HG03280 (cell line): Measurements from ENCODE around the gene PYDC1.
"Not testable (repeated sequence)": the region's sequence is repeated elsewhere in the genome, so short reads cannot be mapped to it uniquely, and the experiment has no call there.

Experiments
- ATAC-seq: cut with Tn5 transposase; IDR thresholded peaks from one replicate; pipeline ENCODE4 v1.9.1; 2021; ENCODE audit warnings: mild to moderate bottlenecking, moderate library complexity; ENCODE audit not compliant: unreplicated experiment

Gene PYDC1

DNA sequence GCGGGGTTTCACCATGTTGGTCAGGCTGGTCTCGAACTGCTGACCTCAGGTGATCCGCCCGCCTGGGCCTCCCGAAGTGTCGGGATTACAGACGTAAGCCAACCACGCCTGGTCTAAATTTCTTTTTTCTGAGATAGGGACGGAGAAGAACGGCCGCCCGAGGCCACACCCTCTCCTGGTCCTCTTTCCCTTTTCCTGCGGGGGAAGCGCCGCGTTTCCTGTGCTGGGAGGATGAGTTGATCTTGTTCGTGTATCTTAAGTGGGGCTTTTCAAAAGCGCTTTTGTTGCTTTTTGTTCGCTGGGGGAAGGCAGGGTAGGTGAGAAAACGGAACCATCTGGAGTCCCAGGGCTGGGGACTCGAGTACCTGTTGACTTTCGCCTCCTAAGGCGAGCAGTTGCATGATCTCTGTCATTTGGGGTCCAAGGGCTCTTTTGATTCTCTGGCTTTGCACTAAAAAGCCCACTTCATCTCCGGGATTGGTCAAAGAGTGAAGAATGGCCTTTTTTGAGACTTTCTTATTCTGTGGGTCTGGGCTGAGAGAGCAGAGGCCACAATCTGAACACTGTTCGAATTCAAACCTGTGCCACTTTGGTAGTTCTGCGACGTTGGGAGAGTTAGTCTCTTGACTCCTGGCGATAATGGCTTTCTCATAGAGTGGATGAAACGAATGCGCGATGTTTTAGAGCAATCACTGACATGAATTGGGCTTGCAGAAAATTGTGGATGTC is 35.7 kb downstream of the PYDC1 start:
- no peak for ATAC-seq

DNA sequence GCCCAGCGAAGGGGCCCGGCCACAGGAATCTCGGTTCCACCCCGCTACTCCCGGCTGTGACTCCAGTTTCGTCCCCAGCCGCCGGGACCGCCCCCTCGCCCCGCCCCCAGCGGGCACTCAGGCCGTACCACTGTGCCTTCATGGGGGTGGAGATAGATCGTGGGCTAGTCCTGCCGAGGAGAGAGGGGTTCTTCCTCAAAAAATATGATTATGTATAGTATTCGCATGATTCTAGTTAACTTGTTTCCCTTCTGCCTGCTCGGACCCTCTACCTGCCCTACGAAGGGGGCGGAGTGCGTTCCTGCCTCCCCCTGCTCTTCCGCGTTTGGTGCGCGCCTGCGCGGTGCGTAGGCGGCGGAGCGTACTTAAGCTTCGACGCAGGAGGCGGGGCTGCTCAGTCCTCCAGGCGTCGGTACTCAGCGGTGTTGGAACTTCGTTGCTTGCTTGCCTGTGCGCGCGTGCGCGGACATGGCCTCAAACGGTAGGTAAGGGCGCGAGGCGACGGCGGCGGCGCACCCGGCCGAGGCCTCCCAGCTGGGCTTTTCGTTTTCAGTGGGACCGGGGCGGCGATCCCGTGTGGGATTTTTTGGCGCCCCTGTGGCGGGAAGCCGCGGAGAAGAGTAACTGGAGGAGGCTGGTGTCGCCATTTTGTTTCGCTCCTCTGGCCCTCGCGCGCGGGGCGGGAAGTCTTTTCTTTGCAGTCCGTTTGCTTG is 37.0 kb downstream of the PYDC1 start, which contains the start of gene FUS:
Gene FUS, plus strand, starts transcription at position 393 of the 713 bp plus-strand sequence. Its CDS starts 76 bp downstream, at position 469.
- ATAC-seq, result peak; percentile 58

DNA sequence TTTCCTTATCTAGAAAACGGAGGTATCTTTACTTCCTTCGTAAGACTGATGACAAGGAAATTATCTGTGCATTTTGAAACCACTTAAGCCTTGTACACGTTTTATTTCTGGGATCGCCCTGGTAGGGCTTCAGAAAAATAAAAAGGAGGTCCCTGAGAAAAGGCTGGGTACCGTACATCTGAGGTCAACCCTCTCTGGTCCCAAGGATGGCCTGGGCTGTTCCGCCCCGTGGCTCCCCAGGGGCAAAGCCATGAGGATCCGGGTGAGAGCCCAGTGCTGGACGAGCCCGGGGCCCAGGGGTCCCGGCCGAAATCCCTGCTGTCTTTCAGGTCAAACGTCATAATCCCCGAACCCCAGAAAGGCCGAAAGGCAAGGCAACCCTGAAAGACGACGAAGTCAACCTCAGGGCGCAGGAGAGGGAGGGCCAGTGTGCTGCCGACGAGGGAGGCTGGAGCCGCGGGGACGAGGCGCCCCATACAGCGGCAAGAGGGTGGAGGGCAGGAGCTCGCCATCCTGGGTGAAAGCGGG is 37.7 kb downstream of the PYDC1 start:
- peak; percentile 5 for ATAC-seq

DNA sequence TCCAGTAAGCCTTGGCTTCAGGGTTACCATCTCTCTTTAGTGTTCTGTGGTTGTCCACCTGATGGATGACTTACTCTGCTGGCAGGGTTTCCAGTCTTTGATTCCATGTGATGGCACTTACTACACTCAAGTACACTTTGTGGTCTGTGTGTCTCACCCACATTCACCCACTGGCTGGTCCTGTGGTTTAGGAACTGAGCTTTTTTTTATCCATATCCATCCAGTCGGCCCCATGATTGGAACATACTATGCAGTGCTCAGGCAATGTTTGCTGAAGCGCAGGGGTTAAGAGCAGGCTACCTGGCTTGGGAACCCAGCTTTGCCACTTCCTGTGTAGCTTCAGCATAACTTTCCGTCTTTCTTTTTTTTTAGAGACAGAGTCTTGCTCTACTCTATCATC is 39.8 kb downstream of the PYDC1 start:
- no peak for ATAC-seq

DNA sequence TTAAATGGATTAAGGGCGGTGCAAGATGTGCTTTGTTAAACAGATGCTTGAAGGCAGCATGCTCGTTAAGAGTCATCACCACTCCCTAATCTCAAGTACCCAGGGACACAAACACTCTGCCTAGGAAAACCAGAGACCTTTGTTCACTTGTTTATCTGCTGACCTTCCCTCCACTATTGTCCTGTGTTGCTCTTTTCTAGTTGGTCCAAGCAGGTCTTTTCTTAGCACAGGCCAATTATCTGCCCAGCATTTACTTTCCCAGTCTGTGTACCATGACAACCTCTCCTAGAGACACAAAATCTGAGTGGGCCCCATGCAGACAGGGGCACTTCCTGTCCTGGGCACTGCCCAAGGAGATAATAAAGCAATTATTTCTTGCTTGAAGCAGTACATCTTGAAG is 46.9 kb downstream of the PYDC1 start:
- ATAC-seq, result not testable (repeated sequence)

DNA sequence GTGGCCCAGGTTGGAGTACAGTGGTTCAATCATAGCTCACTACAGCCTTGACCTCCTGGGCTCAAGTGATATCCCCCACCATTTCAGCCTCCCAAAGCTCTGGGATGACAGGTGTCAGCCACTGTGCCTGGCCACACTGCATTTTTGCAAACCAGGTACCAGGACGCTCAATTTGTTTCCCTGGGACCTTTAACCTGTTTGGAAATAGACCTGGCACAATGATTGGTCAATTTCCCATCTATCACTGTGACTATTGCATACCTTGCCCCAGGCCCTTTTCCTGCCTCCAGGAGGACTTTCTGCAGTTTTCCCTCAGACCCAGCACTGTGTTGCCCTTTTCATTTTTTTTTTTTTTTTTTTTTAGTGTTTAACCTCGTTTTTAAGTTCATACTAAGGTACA is 48.1 kb downstream of the PYDC1 start:
- no peak for ATAC-seq

DNA sequence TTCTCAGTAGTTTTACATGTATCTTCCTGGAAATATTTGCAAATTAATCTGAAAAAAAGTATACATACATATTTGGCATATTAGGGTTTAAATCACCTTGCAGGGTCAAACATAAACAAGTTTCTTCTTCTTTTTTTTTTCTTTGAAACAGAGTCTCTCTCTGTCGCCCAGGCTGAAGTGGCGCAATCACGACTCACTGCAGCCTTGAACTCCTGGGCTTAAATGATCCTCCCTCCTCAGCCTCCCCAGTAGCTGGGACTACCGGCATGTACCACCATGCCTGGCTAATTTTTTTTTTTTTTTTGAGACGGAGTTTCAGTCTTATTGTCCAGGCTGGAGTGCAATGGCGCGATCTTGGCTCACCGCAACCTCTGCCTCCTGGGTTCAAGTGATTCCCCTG is 49.6 kb downstream of the PYDC1 start:
- ATAC-seq, result no peak
